ENCODE measurements around the gene VASP. TPM values are rescaled to one million over a fixed set of nuclear protein-coding genes. Genes with fewer than 3 reads are reported as not detected.

The VASP gene
- total RNA-seq, 1 donor from 2014 or later = 53.8 TPM

DNA sequence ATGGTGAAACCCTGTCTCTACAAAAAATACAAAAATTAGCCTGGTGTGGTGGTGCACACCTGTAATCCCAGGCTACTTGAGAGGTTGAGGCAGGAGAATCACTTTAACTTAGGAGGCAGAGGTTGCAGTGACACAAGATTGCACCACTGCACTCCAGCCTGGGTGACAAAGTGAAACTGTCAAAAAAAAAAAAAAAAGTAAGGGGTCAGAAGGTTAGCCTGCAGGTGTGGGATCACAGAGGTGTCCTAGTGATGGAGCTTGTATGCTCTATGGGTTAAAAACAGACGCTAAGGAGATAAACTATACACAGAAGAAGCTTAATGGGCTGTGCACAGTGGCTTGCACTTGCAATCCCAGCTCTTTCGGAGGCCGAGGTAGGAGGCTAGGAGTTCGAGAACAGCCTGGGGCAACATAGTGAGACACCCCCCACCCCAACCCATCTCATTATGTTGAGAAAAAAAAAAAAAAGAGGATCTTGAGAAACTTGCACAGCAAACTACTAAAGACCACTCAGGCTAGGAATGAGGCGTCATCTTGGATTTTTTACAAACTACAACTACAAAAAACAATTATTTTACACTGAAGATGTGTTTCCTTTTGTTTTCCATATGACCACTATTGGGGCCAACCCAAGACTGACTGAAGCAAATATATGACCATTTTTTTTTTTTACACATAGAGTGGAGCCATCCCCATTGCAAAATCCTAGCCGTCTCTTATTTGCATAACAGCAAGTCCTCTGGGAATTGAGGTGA, 31.6 kb upstream of the VASP start:
- Mint-ChIP-seq H3K27ac (no peak overlapping the region), H3K27me3 (ENCODE audit: low read depth) (peaks cover 36% of the 10 kb centered on the region), H3K36me3 (peaks cover 2% of the 10 kb centered on the region), H3K4me3 (no peak overlapping the region), H3K9me3 (no peaks in the 10 kb centered on the region), H3K4me1 (peaks cover 9% of the 10 kb centered on the region)
- TF ChIP-seq, protein P1, sequence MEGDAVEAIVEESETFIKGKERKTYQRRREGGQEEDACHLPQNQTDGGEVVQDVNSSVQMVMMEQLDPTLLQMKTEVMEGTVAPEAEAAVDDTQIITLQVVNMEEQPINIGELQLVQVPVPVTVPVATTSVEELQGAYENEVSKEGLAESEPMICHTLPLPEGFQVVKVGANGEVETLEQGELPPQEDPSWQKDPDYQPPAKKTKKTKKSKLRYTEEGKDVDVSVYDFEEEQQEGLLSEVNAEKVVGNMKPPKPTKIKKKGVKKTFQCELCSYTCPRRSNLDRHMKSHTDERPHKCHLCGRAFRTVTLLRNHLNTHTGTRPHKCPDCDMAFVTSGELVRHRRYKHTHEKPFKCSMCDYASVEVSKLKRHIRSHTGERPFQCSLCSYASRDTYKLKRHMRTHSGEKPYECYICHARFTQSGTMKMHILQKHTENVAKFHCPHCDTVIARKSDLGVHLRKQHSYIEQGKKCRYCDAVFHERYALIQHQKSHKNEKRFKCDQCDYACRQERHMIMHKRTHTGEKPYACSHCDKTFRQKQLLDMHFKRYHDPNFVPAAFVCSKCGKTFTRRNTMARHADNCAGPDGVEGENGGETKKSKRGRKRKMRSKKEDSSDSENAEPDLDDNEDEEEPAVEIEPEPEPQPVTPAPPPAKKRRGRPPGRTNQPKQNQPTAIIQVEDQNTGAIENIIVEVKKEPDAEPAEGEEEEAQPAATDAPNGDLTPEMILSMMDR (IDR thresholded peaks at IDR 0.05; ENCODE audit: unreplicated experiment) = no peak
- DNase-seq (ENCODE audit: low spot score in 2 of 2, unreplicated experiment in 2 of 2) = no peak

DNA sequence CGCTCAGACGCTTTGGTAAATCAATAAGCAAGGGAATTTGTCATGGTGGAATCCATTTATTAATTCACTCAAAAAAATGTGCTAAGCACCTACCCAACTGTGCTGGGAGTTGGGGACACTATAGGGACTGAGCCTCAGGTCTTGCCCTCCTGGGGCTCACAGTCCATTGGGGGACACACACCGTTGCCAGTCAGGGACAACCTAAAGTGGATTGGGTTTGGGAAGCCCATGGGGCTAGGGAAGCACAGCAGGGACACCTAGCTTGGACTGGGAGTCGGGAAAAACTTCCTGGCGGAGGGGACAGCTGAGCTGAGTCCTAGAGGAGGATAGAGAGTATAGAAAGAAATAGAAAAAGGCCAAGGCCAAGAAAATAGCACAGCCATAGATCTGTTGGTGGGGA, 31.0 kb upstream of the VASP start:
- peaks cover 36% of the 10 kb centered on the region for H3K27me3 Mint-ChIP-seq (ENCODE audit: low read depth)
- no peaks in the 10 kb centered on the region for H3K9me3 Mint-ChIP-seq
- no peak for DNase-seq (ENCODE audit: low spot score in 2 of 2, unreplicated experiment in 2 of 2)
- peaks cover 2% of the 10 kb centered on the region for H3K36me3 Mint-ChIP-seq
- peak overlapping the region; percentile 7 for H3K27ac Mint-ChIP-seq
- peak overlapping the region; percentile 26 for H3K4me3 Mint-ChIP-seq
- peaks cover 9% of the 10 kb centered on the region for H3K4me1 Mint-ChIP-seq
- TF ChIP-seq, protein P1 (IDR thresholded peaks at IDR 0.05; ENCODE audit: unreplicated experiment) = no peak

DNA sequence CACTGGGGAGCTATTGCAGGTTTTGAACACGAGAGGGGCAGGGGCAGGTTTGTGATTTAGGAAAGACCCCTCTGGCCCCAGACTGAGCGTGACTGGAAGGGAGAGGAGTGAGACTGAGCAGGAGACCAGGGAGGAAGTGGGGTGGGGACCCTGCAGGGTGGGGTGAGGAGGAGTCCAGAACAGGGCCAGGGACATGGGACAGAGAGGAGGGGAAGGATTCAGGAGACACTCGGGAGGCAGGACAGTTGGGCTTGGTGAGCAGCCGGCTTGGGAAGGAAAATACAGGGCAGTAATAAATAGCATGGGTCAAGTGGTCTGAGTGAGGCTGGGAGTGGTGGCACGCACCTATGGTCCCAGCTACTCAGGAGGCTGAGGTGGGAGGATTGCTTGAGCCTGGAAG, 30.1 kb upstream of the VASP start:
- no peak for DNase-seq (ENCODE audit: low spot score in 2 of 2, unreplicated experiment in 2 of 2)
- no peaks in the 10 kb centered on the region for H3K9me3 Mint-ChIP-seq
- peaks cover 9% of the 10 kb centered on the region for H3K4me1 Mint-ChIP-seq
- H3K27ac Mint-ChIP-seq = no peak overlapping the region
- H3K27me3 Mint-ChIP-seq (ENCODE audit: low read depth) = peaks cover 27% of the 10 kb centered on the region
- TF ChIP-seq, protein P1 (IDR thresholded peaks at IDR 0.05; ENCODE audit: unreplicated experiment) = no peak
- H3K4me3 Mint-ChIP-seq = peak overlapping the region; percentile 53
- H3K36me3 Mint-ChIP-seq = peaks cover 2% of the 10 kb centered on the region

DNA sequence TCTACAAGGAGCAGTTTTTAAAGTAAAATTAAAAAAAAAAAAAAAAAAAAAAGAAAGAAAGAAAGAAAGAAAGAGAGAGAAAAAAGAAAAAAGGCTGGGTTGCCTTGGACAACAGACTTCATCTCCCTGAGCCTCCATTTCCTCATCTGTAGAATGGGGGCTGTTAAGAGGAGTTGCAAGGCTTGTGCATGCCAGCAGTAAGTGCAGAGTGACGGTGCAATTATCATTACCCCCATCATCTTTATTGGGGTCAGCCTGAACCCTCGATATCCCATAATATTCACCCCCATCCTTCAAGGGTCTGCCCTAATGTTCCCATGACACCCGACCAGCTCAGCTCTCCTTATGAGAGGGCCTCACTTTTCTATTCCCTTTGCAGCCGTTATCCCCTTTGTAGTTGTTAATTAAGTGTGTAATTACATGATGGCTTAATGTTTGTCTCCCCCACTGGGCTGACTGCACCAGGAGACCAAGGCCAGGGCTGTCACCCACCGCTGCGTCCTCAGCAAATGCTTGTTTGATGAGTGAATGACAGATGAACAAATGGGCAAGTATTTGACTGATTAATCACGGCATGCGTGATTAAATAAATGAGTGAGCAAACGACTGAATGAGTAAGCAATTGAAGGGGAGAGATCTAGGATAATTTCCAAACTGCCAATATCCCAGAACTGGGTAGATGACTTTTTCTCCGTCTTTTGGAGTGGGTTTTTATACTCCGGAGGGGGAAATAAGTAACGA, 29.4 kb upstream of the VASP start:
- H3K36me3 Mint-ChIP-seq = no peaks in the 10 kb centered on the region
- H3K27ac Mint-ChIP-seq = peak overlapping the region; percentile 99
- TF ChIP-seq, protein P1 (IDR thresholded peaks at IDR 0.05; ENCODE audit: unreplicated experiment) = no peak
- H3K9me3 Mint-ChIP-seq = no peaks in the 10 kb centered on the region
- no peak for DNase-seq (ENCODE audit: low spot score in 2 of 2, unreplicated experiment in 2 of 2)
- peaks cover 20% of the 10 kb centered on the region for H3K27me3 Mint-ChIP-seq (ENCODE audit: low read depth)
- H3K4me3 Mint-ChIP-seq = peak overlapping the region; percentile 88
- peaks cover 9% of the 10 kb centered on the region for H3K4me1 Mint-ChIP-seq

DNA sequence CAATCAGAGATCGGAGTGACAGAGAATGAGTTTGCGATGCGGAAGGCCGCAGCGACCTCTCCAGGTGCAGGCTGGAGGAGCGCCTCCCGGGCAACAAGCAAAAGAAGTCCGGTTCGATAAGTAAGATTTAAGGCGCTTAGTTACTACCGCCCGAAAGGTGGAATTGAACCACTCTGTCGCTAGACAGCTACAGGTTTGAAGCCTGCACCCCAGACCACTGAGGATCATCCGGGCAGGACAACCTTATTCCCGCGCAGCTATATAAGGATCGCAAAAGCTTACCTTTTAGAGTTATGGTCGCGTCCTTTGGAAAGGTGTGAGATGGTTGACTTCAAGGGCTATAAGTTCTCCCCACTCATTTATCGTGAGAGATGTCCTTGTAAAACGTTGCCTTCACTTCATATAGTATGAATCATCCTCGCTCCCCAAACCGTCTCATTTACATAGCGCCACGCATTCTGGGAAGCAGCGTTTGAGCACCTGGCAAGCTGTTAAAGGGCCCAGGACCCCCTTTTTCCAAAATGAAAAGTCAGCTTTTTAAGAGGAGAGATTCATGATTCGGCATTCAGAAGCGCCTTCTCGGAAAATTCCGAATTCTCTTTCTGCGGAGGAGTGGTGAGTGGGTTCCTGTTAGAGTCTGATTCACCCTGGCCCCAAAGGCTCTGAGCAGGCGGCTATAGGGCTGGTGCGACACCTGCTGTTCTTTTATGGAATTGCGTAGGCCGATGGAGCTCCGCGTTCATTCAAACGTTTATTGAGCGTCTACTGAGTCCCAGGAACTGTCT, 28.6 kb upstream of the VASP start:
- H3K27me3 Mint-ChIP-seq (ENCODE audit: low read depth) = peaks cover 16% of the 10 kb centered on the region
- H3K4me1 Mint-ChIP-seq = peaks cover 9% of the 10 kb centered on the region
- TF ChIP-seq, protein P1 (IDR thresholded peaks at IDR 0.05; ENCODE audit: unreplicated experiment) = peak; percentile 90
- H3K4me3 Mint-ChIP-seq = peak overlapping the region; percentile 88
- H3K27ac Mint-ChIP-seq = peak overlapping the region; percentile 99
- no peaks in the 10 kb centered on the region for H3K9me3 Mint-ChIP-seq
- H3K36me3 Mint-ChIP-seq = no peaks in the 10 kb centered on the region
- DNase-seq (ENCODE audit: low spot score in 2 of 2, unreplicated experiment in 2 of 2) = peak; percentile 70 to 92
